Stimulated activated memory B cell treated with anti-CD40 and anti-IgM and Interleukin-4, amounts not matched to agents 10 μg/mL and 1 μg/mL and 100 μg/mL, for 72 hours (primary cell): ENCODE data around the gene KRT80.

ENCODE experiments used
- ATAC-seq: fragments of 150-1000 bp; cut with Tn5 transposase; 2 replicates; pipeline ENCODE4 v1.10.0; 2021
- H3K27ac Mint-ChIP-seq: one replicate; pipeline ENCODE4 v1.8.0; 2022; ENCODE audit warnings: mild to moderate bottlenecking, mixed read lengths
- H3K27me3 Mint-ChIP-seq: one replicate; pipeline ENCODE4 v1.8.0; 2022; ENCODE audit warnings: mixed read lengths
- H3K36me3 Mint-ChIP-seq: one replicate; pipeline ENCODE4 v1.8.0; 2022; ENCODE audit warnings: mixed read lengths
- H3K4me1 Mint-ChIP-seq: one replicate; pipeline ENCODE4 v1.8.0; 2022; ENCODE audit warnings: mixed read lengths
- H3K4me3 Mint-ChIP-seq: one replicate; pipeline ENCODE4 v1.8.0; 2022; ENCODE audit warnings: mild to moderate bottlenecking, moderate library complexity, mixed read lengths
- H3K9me3 Mint-ChIP-seq: one replicate; pipeline ENCODE4 v1.8.0; 2022; ENCODE audit warnings: mixed read lengths

KRT80 gene

DNA sequence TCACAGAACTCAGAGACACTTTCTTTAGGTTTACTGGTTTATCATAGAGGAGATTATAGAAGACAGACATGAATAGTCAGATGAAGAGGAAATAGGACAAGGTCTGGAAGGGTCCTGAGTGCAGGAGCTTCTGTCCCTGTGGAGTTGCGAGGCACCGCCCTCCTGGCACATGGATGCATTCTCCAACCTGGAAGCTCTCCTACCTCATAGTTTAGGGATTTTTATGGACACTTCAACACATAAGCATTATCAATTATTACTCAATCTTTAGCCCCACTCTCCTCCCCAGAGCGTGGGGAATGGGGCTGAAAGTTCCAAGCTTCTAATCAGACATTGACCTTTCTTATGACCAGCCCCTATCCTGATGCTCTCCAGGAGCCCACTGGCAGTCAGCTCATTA, 28.7 kb upstream of the KRT80 start:
- Mint-ChIP-seq H3K4me1 (no peaks in the 10 kb centered on the region), H3K36me3 (no peaks in the 10 kb centered on the region), H3K9me3 (no peaks in the 10 kb centered on the region), H3K4me3 (no peak overlapping the region), H3K27me3 (peaks cover 56% of the 10 kb centered on the region), H3K27ac (no peak overlapping the region)
- no peak for ATAC-seq

DNA sequence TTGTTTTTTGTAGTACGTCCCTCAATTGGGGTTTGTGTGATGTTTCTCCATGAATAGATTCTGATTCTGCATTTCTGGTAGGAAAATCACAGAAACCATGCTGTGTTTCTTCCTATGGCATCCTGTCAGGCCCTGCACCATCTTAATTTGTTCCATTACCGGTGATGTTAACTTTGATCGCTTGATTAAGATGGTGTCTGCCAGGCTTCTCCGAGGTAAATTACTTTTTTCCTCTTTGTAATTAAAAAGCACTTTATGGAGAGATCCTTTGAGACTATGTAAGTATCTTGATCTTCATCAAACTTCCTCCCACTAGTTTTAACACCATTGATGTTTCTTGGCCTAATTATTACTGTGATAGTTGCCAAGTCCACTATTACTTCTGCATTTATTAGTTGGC, 26.2 kb upstream of the KRT80 start:
- no peak overlapping the region for H3K4me3 Mint-ChIP-seq
- H3K9me3 Mint-ChIP-seq: no peaks in the 10 kb centered on the region
- ATAC-seq: no peak
- H3K4me1 Mint-ChIP-seq: no peaks in the 10 kb centered on the region
- no peak overlapping the region for H3K27ac Mint-ChIP-seq
- H3K27me3 Mint-ChIP-seq: peaks cover 61% of the 10 kb centered on the region
- H3K36me3 Mint-ChIP-seq: no peaks in the 10 kb centered on the region

DNA sequence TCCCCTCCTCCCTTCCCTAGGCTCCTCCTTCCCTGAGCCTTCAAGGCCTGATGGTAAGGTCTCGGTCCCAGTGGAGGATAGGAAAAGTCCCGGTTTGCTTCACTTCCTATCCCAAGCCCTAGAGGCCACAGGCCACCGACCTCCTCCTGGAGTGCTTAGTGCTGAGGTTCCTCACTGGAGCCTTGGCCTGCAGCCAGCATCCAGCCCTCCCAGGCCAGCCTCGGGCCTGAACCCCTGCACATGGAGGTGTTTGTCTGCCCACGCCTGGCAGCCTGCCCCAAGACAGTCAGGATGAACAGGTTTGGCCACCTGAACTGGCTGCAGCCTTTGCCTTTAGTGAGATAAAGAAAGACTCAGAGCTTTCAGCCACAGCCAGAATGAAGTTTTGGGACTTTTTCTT, 25.4 kb upstream of the KRT80 start:
- ATAC-seq: no peak
- no peak overlapping the region for H3K27ac Mint-ChIP-seq
- no peaks in the 10 kb centered on the region for H3K9me3 Mint-ChIP-seq
- H3K4me1 Mint-ChIP-seq: no peaks in the 10 kb centered on the region
- H3K4me3 Mint-ChIP-seq: no peak overlapping the region
- no peaks in the 10 kb centered on the region for H3K36me3 Mint-ChIP-seq
- H3K27me3 Mint-ChIP-seq: peaks cover 58% of the 10 kb centered on the region

DNA sequence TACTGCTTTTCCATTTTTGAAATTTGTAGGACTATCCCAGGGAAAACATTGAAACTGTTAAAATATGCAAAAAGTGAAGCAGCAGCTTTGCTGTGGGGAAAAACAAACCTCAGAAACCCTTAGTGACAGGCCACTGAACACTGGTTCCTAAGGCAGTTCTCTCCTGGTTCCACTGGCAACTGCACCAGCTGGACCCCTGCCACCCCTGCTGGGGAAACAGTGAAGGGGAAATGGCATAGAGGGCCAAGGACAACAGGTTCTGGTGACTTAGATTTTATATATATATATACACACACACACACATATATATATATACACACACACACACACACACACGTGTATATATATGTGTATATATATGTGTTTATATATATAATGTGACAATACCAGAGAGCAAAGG, 25.0 kb upstream of the KRT80 start:
- H3K4me1 Mint-ChIP-seq: no peaks in the 10 kb centered on the region
- peaks cover 55% of the 10 kb centered on the region for H3K27me3 Mint-ChIP-seq
- H3K36me3 Mint-ChIP-seq: no peaks in the 10 kb centered on the region
- H3K27ac Mint-ChIP-seq: no peak overlapping the region
- H3K4me3 Mint-ChIP-seq: no peak overlapping the region
- no peak for ATAC-seq
- no peaks in the 10 kb centered on the region for H3K9me3 Mint-ChIP-seq

DNA sequence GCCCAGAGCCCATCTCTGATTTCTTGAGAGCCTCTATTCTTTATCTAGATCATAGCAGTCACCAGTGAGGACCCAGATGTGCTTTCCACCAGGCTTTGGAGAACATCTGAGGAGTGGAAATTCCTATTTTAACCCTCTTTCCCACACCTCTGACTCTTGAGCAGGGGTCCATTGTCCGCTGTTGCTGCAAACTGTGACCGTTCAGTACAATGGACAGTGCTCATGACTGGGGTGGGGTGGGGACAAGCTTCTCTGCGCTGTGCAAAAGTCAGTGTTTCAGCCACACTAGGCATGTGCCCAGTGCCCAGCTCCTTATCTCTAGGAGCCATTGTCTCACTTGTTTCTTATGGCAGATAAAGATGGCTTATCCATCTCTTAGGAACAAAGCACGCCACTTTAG, 24.3 kb upstream of the KRT80 start:
- Mint-ChIP-seq H3K4me1 (no peaks in the 10 kb centered on the region), H3K36me3 (no peaks in the 10 kb centered on the region), H3K27ac (no peak overlapping the region), H3K4me3 (no peak overlapping the region), H3K9me3 (no peaks in the 10 kb centered on the region), H3K27me3 (peaks cover 53% of the 10 kb centered on the region)
- no peak for ATAC-seq

DNA sequence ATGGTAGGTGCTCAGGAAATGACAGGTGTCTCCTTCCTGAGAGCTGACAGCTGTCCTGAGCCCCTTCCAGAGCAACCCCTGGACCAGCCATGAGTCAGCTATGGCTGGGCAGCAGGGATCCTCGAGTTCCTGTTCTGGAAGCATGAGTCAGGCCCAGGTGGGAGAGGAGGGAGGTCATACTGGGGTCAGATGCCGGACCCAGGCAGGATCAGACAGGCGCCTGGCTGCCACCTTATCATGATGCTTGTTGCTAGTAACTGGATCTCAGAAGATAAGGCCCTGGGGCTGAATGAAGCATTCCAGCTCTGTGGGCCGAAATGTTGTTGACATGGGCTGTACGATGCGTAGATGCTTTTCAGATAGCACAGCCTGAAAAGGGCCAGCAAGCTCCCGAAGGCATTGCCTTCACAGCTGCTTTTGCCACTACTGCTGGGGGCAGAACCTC, 23.8 kb upstream of the KRT80 start:
- Mint-ChIP-seq H3K9me3 (no peaks in the 10 kb centered on the region), H3K27ac (no peak overlapping the region), H3K27me3 (peaks cover 52% of the 10 kb centered on the region), H3K4me3 (no peak overlapping the region), H3K4me1 (no peaks in the 10 kb centered on the region), H3K36me3 (no peaks in the 10 kb centered on the region)
- ATAC-seq: no peak

DNA sequence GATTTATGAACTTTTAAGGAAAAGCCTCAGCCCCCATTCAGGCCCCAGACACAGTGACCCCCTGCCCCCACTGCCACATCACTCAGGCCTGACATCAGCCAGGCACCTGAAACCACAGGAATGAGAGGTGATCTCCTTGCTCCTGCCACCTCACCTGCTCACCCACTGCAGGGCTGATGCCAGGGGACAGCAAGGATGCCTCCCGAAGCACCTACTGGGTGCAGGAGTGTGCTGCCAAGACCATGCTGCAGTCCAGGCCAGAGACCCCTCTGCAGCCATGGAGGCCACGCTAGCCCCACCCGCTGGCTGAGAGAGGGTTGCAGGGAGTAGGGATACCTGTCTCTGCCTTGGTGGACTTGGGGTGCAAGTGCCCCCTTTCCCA, 22.6 kb upstream of the KRT80 start:
- Mint-ChIP-seq H3K27ac (no peak overlapping the region), H3K36me3 (no peaks in the 10 kb centered on the region), H3K4me1 (no peaks in the 10 kb centered on the region), H3K4me3 (no peak overlapping the region), H3K9me3 (no peaks in the 10 kb centered on the region), H3K27me3 (peaks cover 41% of the 10 kb centered on the region)
- ATAC-seq: no peak

DNA sequence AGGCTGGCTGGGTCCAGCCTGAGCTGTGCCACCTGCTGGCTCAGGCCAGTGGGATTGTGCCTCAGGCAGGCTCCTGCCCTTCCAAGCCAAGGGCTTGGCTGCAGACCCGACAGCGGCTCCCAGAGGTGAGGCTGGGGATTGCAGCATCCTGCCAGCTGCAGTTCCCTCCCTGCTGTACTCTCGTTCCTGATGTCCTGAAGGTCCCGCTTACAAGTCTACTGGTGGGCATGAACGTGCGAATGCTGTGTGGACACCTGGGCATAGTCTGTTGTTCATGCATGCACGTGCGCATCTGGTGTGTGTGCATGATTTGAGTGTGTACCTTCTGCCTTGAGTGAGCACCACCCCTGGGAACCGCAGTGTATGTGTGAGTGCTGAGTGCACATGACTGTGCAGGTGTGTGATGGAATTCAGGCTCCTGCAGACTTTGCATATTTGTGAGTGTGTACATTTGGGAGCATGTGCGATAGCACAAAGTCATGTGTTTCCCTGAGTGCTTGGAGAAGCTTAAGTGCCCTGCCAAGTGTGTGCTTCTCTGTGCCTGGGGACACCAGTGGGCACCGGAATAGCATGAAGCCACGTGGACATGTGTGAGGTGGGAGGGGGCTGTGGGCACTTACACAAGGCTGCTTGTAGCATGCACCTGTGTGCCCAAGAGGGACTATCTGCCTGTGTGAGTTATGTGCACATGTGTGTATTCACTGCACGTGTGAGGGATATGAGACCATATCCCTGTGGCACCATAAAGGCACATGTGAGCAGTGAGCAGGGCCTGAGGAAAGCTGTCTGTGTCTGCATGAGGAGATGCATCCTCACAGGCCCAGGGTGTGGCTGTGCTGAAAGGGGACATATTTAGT, 22.0 kb upstream of the KRT80 start:
- H3K4me1 Mint-ChIP-seq: no peaks in the 10 kb centered on the region
- H3K36me3 Mint-ChIP-seq: no peaks in the 10 kb centered on the region
- no peaks in the 10 kb centered on the region for H3K9me3 Mint-ChIP-seq
- H3K27ac Mint-ChIP-seq: no peak overlapping the region
- peaks cover 41% of the 10 kb centered on the region for H3K27me3 Mint-ChIP-seq
- peak; percentile 13 for ATAC-seq
- H3K4me3 Mint-ChIP-seq: no peak overlapping the region

DNA sequence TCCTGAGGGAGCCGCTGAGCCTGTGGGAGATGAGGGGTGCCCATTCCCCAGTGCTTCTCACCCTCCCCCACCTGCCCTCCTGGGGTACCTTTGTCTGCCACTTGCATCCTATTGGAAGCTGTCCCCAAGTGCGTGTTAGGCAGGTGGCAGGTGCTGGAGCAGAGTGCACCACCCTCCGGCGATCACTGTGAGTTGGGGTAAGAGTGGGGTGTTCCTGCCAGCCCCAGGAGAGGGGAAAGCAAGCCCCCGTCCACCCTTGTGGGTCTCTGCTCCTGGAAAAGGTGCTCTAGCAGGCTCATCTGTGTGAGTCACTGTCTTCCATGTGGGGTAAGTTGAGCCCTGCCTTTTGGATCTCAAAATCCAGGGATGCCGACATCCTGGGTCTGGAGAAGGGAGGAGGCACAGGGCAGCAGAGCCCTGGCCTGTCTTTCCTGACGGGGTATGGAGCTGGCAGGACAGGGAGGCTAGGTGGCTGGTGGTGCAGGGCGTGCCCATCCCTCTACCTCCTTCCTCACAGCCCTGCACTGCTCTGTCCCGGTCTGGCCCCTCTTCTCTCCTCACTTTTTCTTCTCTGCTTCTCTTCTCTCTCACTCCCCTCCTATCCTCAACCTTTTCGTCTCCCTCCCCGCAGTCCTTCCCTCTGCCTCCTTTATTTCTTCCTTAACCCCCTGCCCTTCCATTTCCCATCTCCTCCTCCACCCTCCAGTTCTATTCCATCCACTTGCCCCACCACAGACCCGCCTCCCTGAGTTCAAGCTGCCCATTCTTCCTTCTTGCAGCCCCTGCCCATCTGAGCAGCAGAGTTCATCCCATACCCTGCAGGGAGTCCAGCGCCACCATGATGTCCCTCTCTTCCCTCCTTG, 21.1 kb upstream of the KRT80 start:
- H3K27ac Mint-ChIP-seq: no peak overlapping the region
- ATAC-seq: no peak
- no peaks in the 10 kb centered on the region for H3K9me3 Mint-ChIP-seq
- peaks cover 41% of the 10 kb centered on the region for H3K27me3 Mint-ChIP-seq
- no peaks in the 10 kb centered on the region for H3K36me3 Mint-ChIP-seq
- no peak overlapping the region for H3K4me3 Mint-ChIP-seq
- no peaks in the 10 kb centered on the region for H3K4me1 Mint-ChIP-seq

DNA sequence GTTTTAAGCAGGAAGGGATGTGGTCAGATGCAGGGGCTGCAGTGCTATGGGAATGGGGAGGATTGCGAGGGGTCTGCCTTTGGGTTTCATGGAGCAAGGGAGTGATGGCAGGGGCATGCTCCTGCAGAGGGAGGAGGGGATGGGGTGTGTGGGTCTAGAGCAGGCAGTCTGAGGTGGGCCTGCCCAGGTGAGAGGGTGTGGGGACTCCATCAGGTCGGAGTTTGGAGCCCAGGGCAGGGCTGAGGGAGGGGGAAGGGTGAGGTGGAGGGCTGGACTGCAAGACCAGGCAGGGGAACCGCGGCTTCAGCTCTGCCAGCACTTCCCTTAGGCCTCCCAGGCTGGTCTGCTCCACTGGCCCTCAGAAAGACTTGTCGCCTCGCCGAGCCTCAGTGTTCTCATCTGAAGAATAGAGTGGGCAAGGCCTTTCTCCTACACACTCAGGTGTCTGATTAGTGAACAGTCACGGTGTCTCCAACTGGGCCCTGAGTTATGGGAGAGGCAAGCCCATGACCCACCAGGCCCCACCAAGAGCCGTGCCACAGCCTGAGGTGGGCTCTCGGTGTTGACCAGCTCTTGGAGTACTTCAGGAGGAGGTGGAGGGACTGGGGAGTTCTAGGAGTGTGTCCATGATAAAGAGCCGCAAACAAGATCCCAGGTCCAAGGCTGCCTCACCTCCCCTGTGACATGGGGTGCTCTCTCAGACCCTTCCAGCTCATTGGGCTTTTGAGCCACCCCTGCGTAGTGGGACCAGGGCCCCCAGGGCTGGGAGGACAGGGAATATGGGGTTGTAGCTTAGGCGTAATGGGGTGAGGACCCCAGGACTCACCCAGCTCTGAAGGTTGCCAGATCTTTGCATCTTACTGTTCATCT, 20.1 kb upstream of the KRT80 start:
- Mint-ChIP-seq H3K36me3 (no peaks in the 10 kb centered on the region), H3K9me3 (no peaks in the 10 kb centered on the region), H3K4me1 (no peaks in the 10 kb centered on the region), H3K27ac (no peak overlapping the region), H3K27me3 (peaks cover 50% of the 10 kb centered on the region), H3K4me3 (no peak overlapping the region)
- ATAC-seq: no peak

DNA sequence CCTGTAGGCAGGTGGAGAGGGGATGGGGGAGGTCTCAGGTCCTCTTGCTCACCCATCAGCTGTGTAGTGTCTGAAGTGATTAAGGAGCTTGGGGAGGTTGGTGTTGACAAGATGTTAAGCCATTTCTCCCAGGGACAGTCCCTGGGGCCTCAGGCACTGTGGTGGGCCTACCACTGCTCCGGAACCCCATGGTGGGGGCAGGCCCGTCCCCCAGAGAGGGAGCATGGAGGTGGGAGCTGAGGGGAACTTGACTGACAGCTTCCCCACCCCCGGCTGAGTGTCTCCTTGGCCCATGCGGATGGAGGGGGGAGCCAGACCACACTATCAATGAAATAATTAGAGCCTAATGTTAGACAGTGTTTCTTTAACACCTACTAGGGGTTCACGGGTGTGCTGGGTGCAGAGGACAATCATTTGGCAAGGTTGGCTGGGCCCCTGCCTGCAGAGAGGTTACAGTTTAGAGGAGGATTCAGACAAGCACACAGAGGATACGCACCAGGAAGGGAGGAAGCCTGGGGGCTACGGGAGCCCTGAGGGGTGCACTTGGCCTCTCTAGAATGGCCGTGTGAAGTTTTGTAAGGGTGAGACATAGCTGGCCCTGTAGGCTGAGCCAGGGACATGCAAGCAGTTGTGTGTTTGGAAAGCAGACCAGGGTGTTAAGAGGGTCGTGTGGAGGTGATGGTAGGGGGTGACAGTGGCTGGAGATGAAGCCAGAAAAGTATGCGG, 19.3 kb upstream of the KRT80 start:
- peaks cover 59% of the 10 kb centered on the region for H3K27me3 Mint-ChIP-seq
- no peaks in the 10 kb centered on the region for H3K9me3 Mint-ChIP-seq
- no peak for ATAC-seq
- no peaks in the 10 kb centered on the region for H3K36me3 Mint-ChIP-seq
- H3K4me3 Mint-ChIP-seq: no peak overlapping the region
- H3K4me1 Mint-ChIP-seq: no peaks in the 10 kb centered on the region
- no peak overlapping the region for H3K27ac Mint-ChIP-seq

DNA sequence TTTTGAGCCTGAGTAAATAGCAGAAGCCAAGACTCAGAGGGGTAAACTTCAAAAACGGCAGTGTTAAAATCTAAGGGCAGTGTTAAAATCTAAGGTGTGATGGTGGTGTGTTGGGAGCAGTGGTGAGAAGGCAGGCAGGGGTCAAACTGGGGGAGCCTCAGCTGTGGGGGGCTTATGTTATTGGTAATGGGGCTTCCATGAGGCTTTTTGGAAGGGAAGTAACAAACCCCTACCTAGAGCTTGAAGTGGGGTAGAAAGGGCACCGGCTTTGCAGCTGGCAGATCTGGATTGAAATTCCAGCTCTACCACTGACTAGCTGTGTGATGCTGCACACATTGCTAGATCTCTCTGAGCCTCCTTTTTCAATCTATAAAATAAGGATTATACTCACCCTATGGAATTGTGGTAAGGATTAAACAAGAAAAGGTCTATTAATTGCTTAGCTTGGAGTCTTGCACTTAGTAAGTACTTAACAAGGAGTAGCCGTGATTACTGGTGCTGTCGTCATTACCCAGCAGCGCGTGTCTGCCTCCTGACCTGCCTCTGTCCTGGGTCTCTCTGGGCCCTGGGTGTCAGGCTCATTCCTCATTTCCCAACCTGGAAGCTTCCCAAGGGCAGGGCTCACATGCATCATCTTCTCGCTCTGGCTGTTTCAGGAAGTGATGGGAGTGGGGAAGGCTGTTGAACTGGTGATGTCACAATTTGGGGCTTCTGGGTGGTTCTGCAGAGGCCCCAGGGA, 18.5 kb upstream of the KRT80 start:
- Mint-ChIP-seq H3K27ac (no peak overlapping the region), H3K27me3 (peaks cover 59% of the 10 kb centered on the region), H3K36me3 (no peaks in the 10 kb centered on the region), H3K4me3 (no peak overlapping the region), H3K4me1 (no peaks in the 10 kb centered on the region), H3K9me3 (no peaks in the 10 kb centered on the region)
- no peak for ATAC-seq

DNA sequence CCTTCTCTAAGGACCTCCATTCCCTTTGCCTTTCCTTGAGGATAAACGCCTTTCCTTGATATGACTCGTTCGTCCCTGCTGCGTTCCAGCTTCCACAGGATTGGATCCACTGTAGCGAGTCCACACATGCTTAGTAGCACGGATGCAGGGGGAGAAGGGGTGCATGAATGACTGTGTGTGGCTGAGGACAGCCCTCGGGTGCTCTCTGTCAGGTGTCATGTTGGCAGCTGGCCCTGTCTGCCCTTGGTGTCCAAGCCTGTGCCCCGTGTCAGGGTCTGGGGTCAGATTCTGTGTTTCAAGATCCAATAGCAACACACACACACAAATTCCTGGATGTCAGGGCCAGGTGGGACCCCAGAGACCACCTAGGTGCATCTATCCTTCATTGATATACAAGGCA, 17.5 kb upstream of the KRT80 start:
- no peak for ATAC-seq
- no peaks in the 10 kb centered on the region for H3K4me1 Mint-ChIP-seq
- no peak overlapping the region for H3K27ac Mint-ChIP-seq
- peaks cover 49% of the 10 kb centered on the region for H3K27me3 Mint-ChIP-seq
- no peak overlapping the region for H3K4me3 Mint-ChIP-seq
- no peaks in the 10 kb centered on the region for H3K36me3 Mint-ChIP-seq
- no peaks in the 10 kb centered on the region for H3K9me3 Mint-ChIP-seq
